ENCODE data around the gene MRPS35.

Gene MRPS35

GRCh38 chr12:27801630-27802029, 91.0 kb downstream of the MRPS35 start:
- H3K27ac ChIP-seq: no peak overlapping the region
- DNase-seq (ENCODE audit: low read depth, low spot score): no peak

GRCh38 chr12:27802511-27802910, 91.9 kb downstream of the MRPS35 start:
- no peak overlapping the region for H3K27ac ChIP-seq
- no peak for DNase-seq (ENCODE audit: low read depth, low spot score)

- H3K27ac ChIP-seq: no peak overlapping the region
Measured at GRCh38 chr12:27802936-27803335, 92.3 kb downstream of the MRPS35 start.

GRCh38 chr12:27805238-27805637, 94.6 kb downstream of the MRPS35 start:
- no peak for DNase-seq (ENCODE audit: low read depth, low spot score)
- no peak overlapping the region for H3K27ac ChIP-seq

More at GRCh38 chr12:27802936-27803335, 92.3 kb downstream of the MRPS35 start:
- DNase-seq (ENCODE audit: low read depth, low spot score): no peak
